ENCODE data around the gene DENND2D. TPM values are rescaled to one million over a fixed set of nuclear protein-coding genes. Genes with fewer than 3 reads are reported as not detected.
A peak's percentile ranks its signal among the peaks of the same experiment; 100 is the strongest.

Gene DENND2D
- total RNA-seq, 4 donors from 2014 or later: 19.5 to 41.7 (median 27.8) TPM

GRCh38 chr1:111209622-111210021 lies 9.2 kb upstream of the DENND2D start:
- no peak for DNase-seq (ENCODE audit: low spot score)
- TF ChIP-seq, protein P1, sequence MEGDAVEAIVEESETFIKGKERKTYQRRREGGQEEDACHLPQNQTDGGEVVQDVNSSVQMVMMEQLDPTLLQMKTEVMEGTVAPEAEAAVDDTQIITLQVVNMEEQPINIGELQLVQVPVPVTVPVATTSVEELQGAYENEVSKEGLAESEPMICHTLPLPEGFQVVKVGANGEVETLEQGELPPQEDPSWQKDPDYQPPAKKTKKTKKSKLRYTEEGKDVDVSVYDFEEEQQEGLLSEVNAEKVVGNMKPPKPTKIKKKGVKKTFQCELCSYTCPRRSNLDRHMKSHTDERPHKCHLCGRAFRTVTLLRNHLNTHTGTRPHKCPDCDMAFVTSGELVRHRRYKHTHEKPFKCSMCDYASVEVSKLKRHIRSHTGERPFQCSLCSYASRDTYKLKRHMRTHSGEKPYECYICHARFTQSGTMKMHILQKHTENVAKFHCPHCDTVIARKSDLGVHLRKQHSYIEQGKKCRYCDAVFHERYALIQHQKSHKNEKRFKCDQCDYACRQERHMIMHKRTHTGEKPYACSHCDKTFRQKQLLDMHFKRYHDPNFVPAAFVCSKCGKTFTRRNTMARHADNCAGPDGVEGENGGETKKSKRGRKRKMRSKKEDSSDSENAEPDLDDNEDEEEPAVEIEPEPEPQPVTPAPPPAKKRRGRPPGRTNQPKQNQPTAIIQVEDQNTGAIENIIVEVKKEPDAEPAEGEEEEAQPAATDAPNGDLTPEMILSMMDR (IDR thresholded peaks at IDR 0.05): no peak
- ATAC-seq (ENCODE audit: low FRiP score): no peak

GRCh38 chr1:111208921-111209320 lies 8.5 kb upstream of the DENND2D start:
- DNase-seq (ENCODE audit: low spot score) (no peak), ATAC-seq (ENCODE audit: low FRiP score) (no peak)
- TF ChIP-seq, protein P1 (IDR thresholded peaks at IDR 0.05): no peak

GRCh38 chr1:111205714-111206050 lies 5.2 kb upstream of the DENND2D start:
- DNase-seq (ENCODE audit: low spot score) (no peak), ATAC-seq (ENCODE audit: low FRiP score) (no peak)
- TF ChIP-seq, protein P1 (IDR thresholded peaks at IDR 0.05): no peak

GRCh38 chr1:111204983-111205713 lies 4.7 kb upstream of the DENND2D start:
- ATAC-seq (ENCODE audit: low FRiP score) (no peak), DNase-seq (ENCODE audit: low spot score) (no peak)
- TF ChIP-seq, protein P1 (IDR thresholded peaks at IDR 0.05): no peak

DNA sequence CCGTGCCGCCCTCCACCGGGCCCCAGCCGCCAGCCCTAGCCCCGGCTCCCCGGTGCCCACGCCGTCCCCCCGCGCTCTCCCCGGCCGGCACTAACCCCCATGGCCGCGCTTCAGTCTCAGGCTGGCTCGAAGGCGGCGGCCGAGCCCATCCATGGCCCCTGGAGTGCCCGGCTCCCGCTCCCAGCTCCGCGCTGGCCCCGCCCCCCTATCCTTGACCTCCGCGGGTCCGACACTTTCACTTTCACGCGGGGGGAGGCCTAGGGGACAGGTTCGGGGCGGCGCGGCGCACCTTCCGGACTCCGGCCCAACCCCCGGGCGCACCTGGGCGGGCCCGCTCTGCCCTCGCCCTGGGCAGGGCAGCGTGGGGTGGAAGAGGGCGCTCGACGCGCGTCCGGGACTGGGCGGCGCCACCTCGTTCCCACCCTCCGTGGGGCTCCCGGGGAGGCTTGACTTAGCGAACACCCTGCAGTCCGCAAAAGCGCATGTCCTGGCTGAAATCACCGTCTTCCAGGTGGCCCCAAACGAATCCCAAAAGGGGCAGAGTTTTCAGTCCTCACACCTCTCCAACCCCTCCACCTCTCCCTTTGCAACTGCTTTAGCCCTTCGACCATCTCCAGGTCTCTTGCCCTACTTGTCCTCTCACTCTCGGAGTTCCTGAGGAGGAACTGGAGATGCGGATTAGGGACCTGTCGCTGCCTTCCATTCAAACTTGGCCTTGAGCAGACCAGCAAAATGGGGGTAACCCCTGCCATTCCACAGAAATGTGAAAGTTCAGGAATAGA lies 3.9 kb upstream of the DENND2D start:
- TF ChIP-seq, protein P1 (IDR thresholded peaks at IDR 0.05): no peak
- no peak for DNase-seq (ENCODE audit: low spot score)
- peak; percentile 85 for ATAC-seq (ENCODE audit: low FRiP score)

GRCh38 chr1:111203681-111204200 lies 3.3 kb upstream of the DENND2D start:
- TF ChIP-seq, protein P1 (IDR thresholded peaks at IDR 0.05): no peak
- ATAC-seq (ENCODE audit: low FRiP score): peak; percentile 51

More at GRCh38 chr1:111203681-111204200, 3.3 kb upstream of the DENND2D start:
- no peak for DNase-seq (ENCODE audit: low spot score)
